Measurements from ENCODE around the gene TP53BP1.
"Not testable (repeated sequence)": the region's sequence is repeated elsewhere in the genome, so short reads cannot be mapped to it uniquely, and the experiment has no call there.

The TP53BP1 gene

GRCh38 chr15:43492673-43493601, at the start of gene TP53BP1:
Gene TP53BP1, minus strand, starts transcription at chr15:43493156. Its CDS starts 113 bp downstream, at chr15:43493043.
- Mint-ChIP-seq H3K27ac (peak within 1 kb of the TSS; percentile 82), H3K9me3 (no peaks in the 10 kb centered on the region), H3K4me1 (peaks cover 15% of the 10 kb centered on the region), H3K27me3 (no peaks in the 10 kb centered on the region), H3K4me3 (peak within 1 kb of the TSS; percentile 83), H3K36me3 (peaks cover 13% of the 10 kb centered on the region)
- ATAC-seq: peak; percentile 100

- Mint-ChIP-seq H3K4me1 (no peaks in the 10 kb centered on the region), H3K27me3 (no peaks in the 10 kb centered on the region), H3K36me3 (peaks cover 21% of the 10 kb centered on the region), H3K27ac (no peak overlapping the region), H3K9me3 (no peaks in the 10 kb centered on the region), H3K4me3 (no peak overlapping the region)
- no peak for ATAC-seq
These were observed 48.8 kb upstream of the TP53BP1 start for GRCh38 chr15:43541785-43542184.

GRCh38 chr15:43538091-43538490, 45.1 kb upstream of the TP53BP1 start:
- peaks cover 39% of the 10 kb centered on the region for H3K36me3 Mint-ChIP-seq
- H3K27me3 Mint-ChIP-seq: no peaks in the 10 kb centered on the region
- no peak for ATAC-seq
- H3K9me3 Mint-ChIP-seq: no peaks in the 10 kb centered on the region
- no peaks in the 10 kb centered on the region for H3K4me1 Mint-ChIP-seq
- no peak overlapping the region for H3K27ac Mint-ChIP-seq
- no peak overlapping the region for H3K4me3 Mint-ChIP-seq

GRCh38 chr15:43534897-43535296, 41.9 kb upstream of the TP53BP1 start:
- H3K27me3 Mint-ChIP-seq: no peaks in the 10 kb centered on the region
- H3K36me3 Mint-ChIP-seq: peaks cover 40% of the 10 kb centered on the region
- no peak for ATAC-seq
- no peaks in the 10 kb centered on the region for H3K9me3 Mint-ChIP-seq
- no peak overlapping the region for H3K27ac Mint-ChIP-seq
- H3K4me3 Mint-ChIP-seq: no peak overlapping the region
- H3K4me1 Mint-ChIP-seq: no peaks in the 10 kb centered on the region

- H3K36me3 Mint-ChIP-seq: peaks cover 27% of the 10 kb centered on the region
- not testable (repeated sequence) for H3K4me3 Mint-ChIP-seq, ATAC-seq, H3K4me1 Mint-ChIP-seq, H3K9me3 Mint-ChIP-seq, H3K27me3 Mint-ChIP-seq, H3K27ac Mint-ChIP-seq
These were observed 39.9 kb upstream of the TP53BP1 start for GRCh38 chr15:43532826-43533225.

GRCh38 chr15:43531018-43531670, 38.2 kb upstream of the TP53BP1 start:
- H3K4me1 Mint-ChIP-seq: no peaks in the 10 kb centered on the region
- no peak for ATAC-seq
- no peaks in the 10 kb centered on the region for H3K9me3 Mint-ChIP-seq
- H3K4me3 Mint-ChIP-seq: no peak overlapping the region
- H3K36me3 Mint-ChIP-seq: peaks cover 21% of the 10 kb centered on the region
- peaks cover 8% of the 10 kb centered on the region for H3K27me3 Mint-ChIP-seq
- no peak overlapping the region for H3K27ac Mint-ChIP-seq

- no peak overlapping the region for H3K27ac Mint-ChIP-seq
- ATAC-seq: no peak
- peaks cover 8% of the 10 kb centered on the region for H3K27me3 Mint-ChIP-seq
- H3K4me3 Mint-ChIP-seq: no peak overlapping the region
- no peaks in the 10 kb centered on the region for H3K4me1 Mint-ChIP-seq
- no peaks in the 10 kb centered on the region for H3K9me3 Mint-ChIP-seq
- peaks cover 14% of the 10 kb centered on the region for H3K36me3 Mint-ChIP-seq
These were observed 36.8 kb upstream of the TP53BP1 start for GRCh38 chr15:43529587-43530345.

GRCh38 chr15:43529141-43529540, 36.2 kb upstream of the TP53BP1 start:
- peaks cover 8% of the 10 kb centered on the region for H3K27me3 Mint-ChIP-seq
- no peaks in the 10 kb centered on the region for H3K9me3 Mint-ChIP-seq
- H3K27ac Mint-ChIP-seq: no peak overlapping the region
- H3K36me3 Mint-ChIP-seq: peaks cover 11% of the 10 kb centered on the region
- H3K4me1 Mint-ChIP-seq: no peaks in the 10 kb centered on the region
- ATAC-seq: no peak
- H3K4me3 Mint-ChIP-seq: no peak overlapping the region

- Mint-ChIP-seq H3K4me1 (no peaks in the 10 kb centered on the region), H3K4me3 (no peak overlapping the region)
These were observed 35.6 kb upstream of the TP53BP1 start for GRCh38 chr15:43528542-43529007.

GRCh38 chr15:43527802-43528541, 35.0 kb upstream of the TP53BP1 start:
- H3K27ac Mint-ChIP-seq: no peak overlapping the region
- ATAC-seq: no peak
- H3K36me3 Mint-ChIP-seq: no peaks in the 10 kb centered on the region
- H3K4me1 Mint-ChIP-seq: no peaks in the 10 kb centered on the region
- H3K4me3 Mint-ChIP-seq: no peak overlapping the region
- peaks cover 13% of the 10 kb centered on the region for H3K27me3 Mint-ChIP-seq
- no peaks in the 10 kb centered on the region for H3K9me3 Mint-ChIP-seq

More at GRCh38 chr15:43528542-43529007, 35.6 kb upstream of the TP53BP1 start:
- no peaks in the 10 kb centered on the region for H3K9me3 Mint-ChIP-seq
- peaks cover 5% of the 10 kb centered on the region for H3K36me3 Mint-ChIP-seq
- no peak overlapping the region for H3K27ac Mint-ChIP-seq
- no peak for ATAC-seq
- H3K27me3 Mint-ChIP-seq: peaks cover 8% of the 10 kb centered on the region

- Mint-ChIP-seq H3K9me3 (no peaks in the 10 kb centered on the region), H3K4me3 (no peak overlapping the region), H3K27me3 (peaks cover 21% of the 10 kb centered on the region), H3K36me3 (no peaks in the 10 kb centered on the region), H3K4me1 (no peaks in the 10 kb centered on the region), H3K27ac (no peak overlapping the region)
- no peak for ATAC-seq
These were observed 34.3 kb upstream of the TP53BP1 start for GRCh38 chr15:43527016-43527801.

GRCh38 chr15:43526261-43526930, 33.4 kb upstream of the TP53BP1 start:
- no peak overlapping the region for H3K27ac Mint-ChIP-seq

GRCh38 chr15:43525131-43525530, 32.2 kb upstream of the TP53BP1 start:
- Mint-ChIP-seq H3K4me3 (no peak overlapping the region), H3K27ac (no peak overlapping the region), H3K27me3 (peaks cover 29% of the 10 kb centered on the region), H3K9me3 (no peaks in the 10 kb centered on the region), H3K36me3 (no peaks in the 10 kb centered on the region), H3K4me1 (no peaks in the 10 kb centered on the region)
- no peak for ATAC-seq

More at GRCh38 chr15:43526261-43526930, 33.4 kb upstream of the TP53BP1 start:
- no peaks in the 10 kb centered on the region for H3K9me3 Mint-ChIP-seq
- peaks cover 29% of the 10 kb centered on the region for H3K27me3 Mint-ChIP-seq
- H3K36me3 Mint-ChIP-seq: no peaks in the 10 kb centered on the region
- no peak for ATAC-seq
- H3K4me1 Mint-ChIP-seq: no peaks in the 10 kb centered on the region
- H3K4me3 Mint-ChIP-seq: no peak overlapping the region
